GM23338 (cell line): Measurements from ENCODE around the gene SCNN1G. TPM values are rescaled to one million over a fixed set of nuclear protein-coding genes. Genes with fewer than 3 reads are reported as not detected.

Source experiments
- ATAC-seq: fragments of 200-7000 bp; cut with Tn5 transposase; 3 replicates; pipeline ENCODE4 v1.9.1; 2020
- DNase-seq: peaks from one replicate; pipeline ENCODE4 v3.0.0-alpha.2; 2015; ENCODE audit warnings: low spot score
- H2AFZ ChIP-seq: fragments of 200-600 bp; sonication (generic); 2 replicates; pipeline ENCODE4 v1.8.0; 2016; ENCODE audit warnings: antibody characterized with exemption, mild to moderate bottlenecking, moderate library complexity
- H3F3A ChIP-seq: fragments of 200-600 bp; sonication (generic); replicated peaks from 2 replicates; pipeline ENCODE4 v1.8.0; 2017; ENCODE audit warnings: antibody characterized with exemption, mixed run types, low read depth
- H3K27ac ChIP-seq: fragments of 200-600 bp; sonication (generic); 2 replicates; pipeline ENCODE4 v1.6.1; 2016; ENCODE audit warnings: low read depth
- H3K27me3 ChIP-seq: fragments of 200-600 bp; sonication (generic); 2 replicates; pipeline ENCODE4 v1.8.0; 2016; ENCODE audit warnings: mild to moderate bottlenecking, mixed run types, moderate library complexity; ENCODE audit not compliant: insufficient read depth
- H3K36me3 ChIP-seq: fragments of 200-600 bp; sonication (generic); 2 replicates; pipeline ENCODE4 v1.8.0; 2016; ENCODE audit warnings: mild to moderate bottlenecking; ENCODE audit not compliant: insufficient read depth
- H3K4me1 ChIP-seq: fragments of 200-600 bp; sonication (generic); 2 replicates; pipeline ENCODE4 v1.8.0; 2016; ENCODE audit warnings: mild to moderate bottlenecking, moderate library complexity; ENCODE audit not compliant: insufficient read depth
- H3K4me2 ChIP-seq: fragments of 200-600 bp; sonication (generic); 2 replicates; pipeline ENCODE4 v1.7.1; 2017; ENCODE audit warnings: mixed run types
- H3K4me3 ChIP-seq: fragments of 200-600 bp; sonication (generic); 2 replicates; pipeline ENCODE4 v1.6.1; 2016; ENCODE audit warnings: mixed run types
- H3K79me2 ChIP-seq: fragments of 200-600 bp; sonication (generic); replicated peaks from 2 replicates; pipeline ENCODE4 v1.8.0; 2017; ENCODE audit warnings: mild to moderate bottlenecking; ENCODE audit not compliant: insufficient read depth
- H3K9me2 ChIP-seq: fragments of 200-600 bp; sonication (generic); 2 replicates; pipeline ENCODE4 v1.8.0; 2017; ENCODE audit not compliant: insufficient read depth
- H4K20me1 ChIP-seq: fragments of 200-600 bp; sonication (generic); replicated peaks from 2 replicates; pipeline ENCODE4 v1.8.0; 2017; ENCODE audit warnings: mild to moderate bottlenecking; ENCODE audit not compliant: insufficient read depth
- H3K27ac Mint-ChIP-seq: 2 replicates; pipeline ENCODE4 v1.8.0; 2020; ENCODE audit warnings: inconsistent platforms, mild to moderate bottlenecking, moderate library complexity, mixed read lengths
- H3K27me3 Mint-ChIP-seq: 3 replicates; pipeline ENCODE4 v1.8.0; 2022; ENCODE audit warnings: low read depth, mild to moderate bottlenecking, moderate library complexity, mixed read lengths, inconsistent platforms; ENCODE audit not compliant: insufficient read depth, poor library complexity
- H3K36me3 Mint-ChIP-seq: 3 replicates; pipeline ENCODE4 v1.8.0; 2021; ENCODE audit warnings: low read depth, mild to moderate bottlenecking, inconsistent platforms, moderate library complexity, mixed read lengths
- H3K4me1 Mint-ChIP-seq: 3 replicates; pipeline ENCODE4 v1.8.0; 2020; ENCODE audit warnings: mild to moderate bottlenecking, inconsistent platforms, mixed read lengths
- H3K4me3 Mint-ChIP-seq: 3 replicates; pipeline ENCODE4 v1.8.0; 2021; ENCODE audit warnings: moderate library complexity, mild to moderate bottlenecking, inconsistent platforms, mixed read lengths
- H3K9me3 Mint-ChIP-seq: 3 replicates; pipeline ENCODE4 v1.8.0; 2020; ENCODE audit warnings: moderate library complexity, mild to moderate bottlenecking, inconsistent platforms, mixed read lengths
- CREB1 ChIP-seq: fragments of 250-450 bp; sonication (Bioruptor Pico); IDR thresholded peaks from 2 replicates; pipeline ENCODE4 v1.5.0; 2020; ENCODE audit warnings: low read depth, mild to moderate bottlenecking, moderate library complexity
- CTCF ChIP-seq, 2 experiments: fragments of 200-600 bp in 1 of 2; sonication (generic) in 1 of 2; conservative IDR thresholded peaks; 2 replicates each; pipeline versions ENCODE4 v1.5.1 to v1.6.1; 2016 to 2017; ENCODE audit warnings: antibody characterized with exemption in 2 of 2, low read depth in 2 of 2, mild to moderate bottlenecking in 2 of 2, moderate library complexity in 1 of 2
- ETS1 ChIP-seq: IDR thresholded peaks from 2 replicates; pipeline ENCODE4 v1.6.1; 2016; ENCODE audit warnings: antibody characterized with exemption
- EZH2 ChIP-seq: fragments of 200-600 bp; sonication (generic); IDR thresholded peaks from one replicate; pipeline ENCODE4 v1.8.0; 2017; ENCODE audit warnings: antibody characterized with exemption, mild to moderate bottlenecking, low read depth; ENCODE audit not compliant: unreplicated experiment
- EZH2phosphoT487 ChIP-seq: fragments of 200-600 bp; sonication (generic); IDR thresholded peaks from one replicate; pipeline ENCODE4 v1.8.1; 2018; ENCODE audit warnings: antibody characterized with exemption; ENCODE audit not compliant: unreplicated experiment
- JUNB ChIP-seq: IDR thresholded peaks from one replicate; pipeline ENCODE4 v1.6.1; 2016; ENCODE audit warnings: antibody characterized with exemption; ENCODE audit not compliant: unreplicated experiment
- NANOG ChIP-seq: IDR thresholded peaks from 2 replicates; pipeline ENCODE4 v1.6.1; 2016; ENCODE audit warnings: antibody characterized with exemption, borderline replicate concordance
- POLR2AphosphoS5 ChIP-seq: IDR thresholded peaks from 2 replicates; pipeline ENCODE4 v1.6.1; 2016; ENCODE audit warnings: antibody characterized with exemption, low read depth
- REST ChIP-seq: IDR thresholded peaks from one replicate; pipeline ENCODE4 v1.6.1; 2018; ENCODE audit warnings: antibody characterized with exemption; ENCODE audit not compliant: unreplicated experiment
- STAT1 ChIP-seq: IDR thresholded peaks from one replicate; pipeline ENCODE4 v1.6.1; 2016; ENCODE audit warnings: antibody characterized with exemption; ENCODE audit not compliant: unreplicated experiment
- ZNF114 ChIP-seq: fragments of 250-450 bp; sonication (Bioruptor Pico); IDR thresholded peaks from 2 replicates; pipeline ENCODE4 v1.5.0; 2020; ENCODE audit warnings: mild to moderate bottlenecking, moderate library complexity
- ZNF331 ChIP-seq: fragments of 250-450 bp; sonication (Bioruptor Pico); IDR thresholded peaks from 2 replicates; pipeline ENCODE4 v1.5.0; 2020; ENCODE audit warnings: low read depth, mild to moderate bottlenecking, moderate library complexity
- ZNF462 ChIP-seq: fragments of 250-450 bp; sonication (Bioruptor Pico); IDR thresholded peaks from 2 replicates; pipeline ENCODE4 v1.5.0; 2020; ENCODE audit warnings: mild to moderate bottlenecking, moderate library complexity
- polyA plus RNA-seq: library from polyadenylated mRNA; unstranded; fragments of >200 nt; fragmentation: Nextera tagmentation; extraction: Ambion mirVana; gene quantifications from 2 replicates; pipeline ENCODE4 v1.2.1, GENCODE V29; 2016
- total RNA-seq: library from RNA; depleted of rRNA; stranded (reverse); fragments of >200 nt; shearing (Covaris generic); gene quantifications from 2 replicates; pipeline ENCODE4 v1.2.3, GENCODE V29; 2014

Gene SCNN1G
- total and polyA plus RNA-seq, 2 experiments from 2014 or later: 0.97 to 1.1 TPM

- Mint-ChIP-seq H3K27me3 (peaks cover 8% of the 10 kb centered on the region), H3K4me3 (no peak overlapping the region), H3K4me1 (peaks cover 9% of the 10 kb centered on the region), H3K27ac (no peak overlapping the region), H3K9me3 (no peaks in the 10 kb centered on the region), H3K36me3 (no peaks in the 10 kb centered on the region)
- Histone ChIP-seq H3K4me2 (no peak overlapping the region), H3K36me3 (no peaks in the 10 kb centered on the region), H3K9me2 (no peaks in the 10 kb centered on the region), H3K27ac (no peak overlapping the region), H3F3A (no peaks in the 10 kb centered on the region), H4K20me1 (peaks cover 4% of the 10 kb centered on the region), H3K4me1 (peaks cover 13% of the 10 kb centered on the region; the same call in 1 of the 2 replicates), H3K27me3 (peaks cover 11% of the 10 kb centered on the region), H3K79me2 (no peaks in the 10 kb centered on the region), H2AFZ (no peak overlapping the region), H3K4me3 (no peak overlapping the region)
- DNase-seq (no peak), ATAC-seq (no peak)
- TF ChIP-seq NANOG: no peak
- no peak for TF ChIP-seq ZNF331 (CRISPR knock-in tag)
- TF ChIP-seq ETS1: no peak
- no peak for TF ChIP-seq CTCF (conservative IDR thresholded peaks at IDR 0.05; ENCODE audit: low read depth in 2 of 2)
- no peak for TF ChIP-seq CREB1 (CRISPR knock-in tag)
- no peak for TF ChIP-seq POLR2AphosphoS5
- no peak for TF ChIP-seq EZH2phosphoT487
- TF ChIP-seq STAT1: no peak
- no peak for TF ChIP-seq ZNF114 (CRISPR knock-in tag)
- no peak for TF ChIP-seq ZNF462 (CRISPR knock-in tag)
- no peak for TF ChIP-seq JUNB
- TF ChIP-seq REST: no peak
- no peak for TF ChIP-seq EZH2
Measured at GRCh38 chr16:23188911-23189310, 6.4 kb downstream of the SCNN1G start.
